D721Med (cell line): ENCODE measurements around the gene ENO2.

ENCODE experiments used
- DNase-seq: peaks from one replicate; pipeline ENCODE4 v3.0.0; 2011; ENCODE audit warnings: low spot score; ENCODE audit not compliant: insufficient read length
- FAIRE-seq: peaks from 2 replicates; lab custom pipeline; 2011; peaks lifted over from hg19 to GRCh38; lab: Jason Lieb, UNC
- CTCF ChIP-seq: IDR thresholded peaks from 2 replicates; pipeline ENCODE4 v1.5.1; 2012; ENCODE audit warnings: mild to moderate bottlenecking, control low read depth; ENCODE audit not compliant: insufficient read depth; ENCODE audit errors: missing control alignments

Gene ENO2

GRCh38 chr12:6935371-6936193 lies 21.2 kb downstream of the ENO2 start:
- FAIRE-seq (no peak), DNase-seq (no peak)
- TF ChIP-seq CTCF = no peak

- TF ChIP-seq CTCF = no peak
- FAIRE-seq (no peak), DNase-seq (no peak)
These were observed 21.8 kb downstream of the ENO2 start for GRCh38 chr12:6936194-6936635.

- TF ChIP-seq CTCF = no peak
- no peak for DNase-seq
- no peak for FAIRE-seq
These were observed 22.5 kb downstream of the ENO2 start for GRCh38 chr12:6936636-6937480.

- peak; percentile 6 for FAIRE-seq
These were observed 23.3 kb downstream of the ENO2 start for GRCh38 chr12:6937481-6938352.

GRCh38 chr12:6938353-6939190 lies 24.2 kb downstream of the ENO2 start:
- no peak for TF ChIP-seq CTCF
- FAIRE-seq = no peak
- DNase-seq = no peak

More at GRCh38 chr12:6937481-6938352, 23.3 kb downstream of the ENO2 start:
- DNase-seq = peak; percentile 73
- TF ChIP-seq CTCF = peak; percentile 89

GRCh38 chr12:6939191-6939540 lies 24.8 kb downstream of the ENO2 start:
- FAIRE-seq (no peak), DNase-seq (no peak)
- TF ChIP-seq CTCF = no peak
